Right hindlimb (tissue), 1 donor: Measurements from ENCODE around the gene KLK10.
"Not testable (repeated sequence)": the region's sequence is repeated elsewhere in the genome, so short reads cannot be mapped to it uniquely, and the experiment has no call there.

ENCODE experiments used
- DNase-seq: peaks from one replicate; pipeline ENCODE4 v3.0.0-alpha.2; 2018

KLK10 gene

DNA sequence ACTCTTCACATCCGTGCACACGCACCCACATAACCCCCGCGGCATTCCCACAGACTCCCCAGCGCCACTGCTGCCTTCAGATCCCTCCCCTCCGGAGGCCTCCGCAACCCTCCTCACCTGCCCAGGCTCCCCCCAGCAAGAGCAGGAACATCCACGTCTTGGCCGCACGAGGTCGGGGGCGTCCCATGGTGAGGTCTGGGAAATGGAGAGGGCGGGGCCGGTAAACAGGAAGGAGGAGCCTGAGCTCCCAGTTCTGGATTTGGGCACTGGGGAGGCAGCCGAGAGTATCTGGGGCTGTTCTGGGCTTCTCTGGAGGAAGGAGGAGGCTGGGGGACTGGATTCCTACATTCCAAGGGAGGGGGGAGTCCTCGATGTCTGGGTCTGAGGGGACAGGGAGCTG is 18.5 kb downstream of the KLK10 start:
- DNase-seq = no peak

DNA sequence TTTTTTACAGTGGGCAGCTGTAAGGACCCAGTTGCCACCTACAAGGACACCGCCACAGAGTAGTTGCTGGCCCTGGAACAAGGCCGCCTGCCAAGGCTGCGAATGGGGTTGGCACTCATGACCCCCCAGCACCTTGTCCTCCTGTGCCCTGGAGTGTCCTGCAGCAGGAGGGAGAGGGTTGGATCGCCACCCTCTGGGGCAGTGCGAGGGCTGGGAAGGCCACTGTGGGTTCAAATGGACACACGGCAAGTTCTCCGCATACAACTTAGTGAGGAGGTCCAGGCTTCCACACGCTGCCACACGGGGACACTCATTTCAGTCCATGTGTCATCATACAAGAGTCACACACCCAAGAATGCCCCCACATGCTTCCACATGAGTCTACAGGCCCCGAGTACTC is 19.1 kb downstream of the KLK10 start:
- DNase-seq = no peak

DNA sequence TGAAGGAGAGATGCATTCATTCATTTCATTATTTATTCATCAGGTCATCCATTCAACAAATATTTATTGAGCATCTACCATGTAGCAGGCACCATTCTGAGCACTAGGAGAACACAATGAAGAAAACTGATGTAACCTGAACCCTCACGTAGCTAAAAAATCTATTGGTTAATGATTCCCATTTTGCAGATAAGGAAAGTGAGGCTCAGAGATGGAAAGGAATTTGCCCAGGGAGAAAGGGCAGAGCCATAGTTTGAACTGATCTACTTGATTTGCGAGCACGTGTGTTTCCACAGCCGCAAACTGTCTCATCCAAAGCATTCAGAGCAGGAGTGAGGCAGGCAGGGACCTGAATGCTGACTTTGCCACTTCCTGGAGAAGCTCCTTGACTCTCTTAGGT is 20.8 kb downstream of the KLK10 start:
- no peak for DNase-seq

DNA sequence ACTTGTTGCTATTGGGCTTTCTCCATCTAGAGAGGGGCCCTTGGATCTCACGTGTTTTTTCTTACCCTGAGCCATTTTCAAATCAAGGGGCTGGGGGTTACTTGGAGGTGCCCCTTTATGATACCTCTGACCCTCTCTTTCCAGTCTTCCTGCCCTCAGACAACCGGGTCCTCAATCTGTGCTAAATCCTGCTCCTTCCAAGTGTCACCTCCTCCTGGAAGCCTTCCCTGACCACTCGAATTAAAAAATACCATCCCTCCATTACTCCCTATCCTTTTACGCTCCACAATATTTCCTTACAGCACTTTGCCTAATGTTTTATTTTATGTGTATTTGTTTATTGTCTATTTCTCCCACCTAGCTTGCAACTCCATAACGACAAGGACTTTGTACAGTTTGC is 21.4 kb downstream of the KLK10 start:
- DNase-seq = no peak

DNA sequence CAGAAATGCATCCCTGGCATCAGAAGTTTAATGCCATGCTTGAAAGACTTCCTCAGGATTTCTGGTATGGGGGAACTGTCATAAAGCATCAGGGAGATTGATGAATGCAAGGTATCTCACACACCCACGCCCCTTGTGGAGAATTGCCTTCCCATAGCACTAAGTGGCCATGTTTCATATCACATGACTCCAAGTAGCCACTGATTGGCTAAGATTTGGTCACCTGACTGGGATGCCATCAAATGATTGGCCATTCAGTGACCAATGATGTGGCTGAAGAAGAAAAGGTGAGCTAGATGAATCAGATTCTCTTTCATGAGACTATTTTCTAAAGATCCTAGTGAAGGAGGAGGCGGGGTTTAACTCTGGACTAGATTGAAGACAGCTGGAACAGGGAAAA is 25.4 kb downstream of the KLK10 start:
- no peak for DNase-seq

DNA sequence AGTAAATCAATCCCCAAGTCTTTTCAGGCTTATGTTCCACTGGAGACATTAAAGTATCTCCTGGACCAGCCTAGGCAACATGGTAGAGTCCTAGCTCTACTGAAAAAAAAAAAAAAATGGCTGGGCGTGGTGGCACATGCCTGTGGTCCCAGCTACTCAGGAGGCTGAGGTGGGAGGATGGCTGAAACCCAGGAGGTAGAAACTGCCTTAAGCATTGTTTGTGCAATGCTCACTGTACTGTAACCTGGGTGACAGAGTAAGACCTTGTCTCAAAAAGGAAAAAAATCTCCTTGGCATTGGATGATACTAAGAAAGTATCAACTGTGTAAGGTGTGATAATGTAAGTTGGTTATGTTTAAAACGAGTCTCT is 26.9 kb downstream of the KLK10 start:
- DNase-seq = no peak

DNA sequence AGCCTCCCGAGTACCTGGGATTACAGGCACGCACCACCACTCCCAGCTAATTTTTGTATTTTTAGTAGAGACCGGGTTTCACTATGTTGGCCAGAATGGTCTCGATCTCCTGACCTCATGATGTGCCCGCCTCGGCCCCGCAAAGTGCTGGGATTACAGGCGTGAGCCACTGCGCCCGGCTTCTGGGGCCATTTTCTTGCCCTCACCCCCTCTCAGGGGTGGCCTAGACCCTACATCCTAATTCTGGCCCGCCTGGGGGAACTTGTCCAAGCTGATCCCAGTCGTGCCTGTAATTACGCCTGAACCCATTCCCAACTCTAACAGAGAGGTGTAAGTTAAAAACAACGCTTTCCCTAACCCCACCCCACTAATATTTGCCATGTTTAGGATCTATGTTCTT is 35.1 kb downstream of the KLK10 start:
- not testable (repeated sequence) for DNase-seq

DNA sequence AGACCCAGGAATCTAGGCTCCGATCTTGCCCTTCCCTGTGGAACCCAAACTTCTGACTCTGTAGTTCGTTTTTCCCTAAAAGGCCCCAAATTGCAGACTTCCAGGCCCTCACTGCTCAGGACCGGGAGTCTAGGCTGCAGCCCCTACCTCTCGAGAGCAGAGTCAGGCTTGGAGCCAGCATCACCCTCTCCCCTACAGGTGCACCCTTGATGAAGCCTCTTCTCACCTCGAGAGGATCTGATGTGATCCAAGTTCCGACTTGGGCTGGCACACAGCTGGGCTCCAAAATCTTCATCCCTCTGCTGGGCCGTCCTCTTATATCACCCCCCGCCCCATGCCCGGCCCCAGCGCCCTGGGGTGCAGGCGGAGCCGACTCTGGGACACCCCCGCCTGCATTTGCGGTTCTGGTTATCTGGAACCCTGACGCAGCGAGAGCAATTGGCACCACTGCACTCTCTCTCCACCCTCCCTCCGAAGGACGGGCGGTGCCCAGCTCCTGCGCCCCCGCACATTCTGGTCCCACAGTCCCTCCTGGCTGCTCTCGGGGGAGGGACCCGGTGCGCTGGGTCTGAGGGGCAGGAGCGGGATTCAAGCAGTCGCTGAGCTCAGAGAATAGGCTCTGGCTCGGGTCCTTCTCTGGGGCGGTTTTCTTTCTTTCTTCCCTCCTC is 35.8 kb downstream of the KLK10 start, which contains the start of gene KLK7:
Gene KLK7, minus strand, starts transcription at position 293 of the 668 bp plus-strand sequence. CDS start 1,518 bp downstream, outside the sequence.
- no peak for DNase-seq

DNA sequence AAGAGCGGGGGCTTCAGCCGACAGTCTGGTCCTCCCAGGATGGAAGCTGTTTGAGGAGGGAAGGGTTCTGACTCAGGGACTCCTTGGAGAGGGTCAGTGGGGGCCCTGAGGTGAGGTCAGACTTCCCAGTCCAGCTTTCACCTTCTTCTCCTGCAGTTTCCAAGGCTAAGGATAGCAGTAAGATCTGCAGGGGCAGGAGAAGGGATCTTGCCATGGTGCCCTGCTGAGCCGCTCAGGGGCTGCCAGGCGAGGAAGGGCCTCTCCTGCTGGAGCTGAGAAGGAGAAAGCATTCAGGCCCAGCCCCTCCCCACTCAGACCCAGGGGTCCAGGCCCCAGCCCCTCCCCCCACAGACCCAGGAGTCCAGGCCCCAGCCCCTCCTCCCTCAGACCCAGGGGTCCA is 37.3 kb downstream of the KLK10 start:
- DNase-seq = no peak

DNA sequence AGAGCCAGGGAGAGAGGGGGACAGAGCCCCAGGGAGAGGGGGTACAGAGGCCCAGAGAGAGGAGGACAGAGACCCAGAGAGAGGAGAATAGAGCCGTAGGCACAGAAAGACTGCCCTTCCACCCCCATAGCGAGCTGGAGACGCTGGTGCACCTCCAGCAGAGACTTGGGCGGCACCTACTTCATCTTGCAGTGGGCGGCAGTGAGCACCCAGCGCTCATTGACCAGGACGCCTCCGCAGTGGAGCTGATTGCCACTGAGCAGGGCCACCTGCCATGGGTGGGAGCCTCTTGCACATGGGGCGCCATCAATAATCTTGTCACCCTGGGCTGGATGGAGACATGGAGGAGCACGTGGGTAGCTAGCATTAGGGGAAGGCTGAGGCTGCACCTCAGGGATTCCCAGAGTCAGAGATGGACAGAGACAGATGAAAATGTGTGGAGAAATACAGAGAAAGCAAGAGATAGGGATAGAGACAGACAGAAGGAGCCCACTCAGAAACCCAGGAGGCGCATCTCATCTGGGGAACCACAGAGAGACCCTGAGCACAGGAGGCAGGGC is 37.8 kb downstream of the KLK10 start:
- DNase-seq = no peak

DNA sequence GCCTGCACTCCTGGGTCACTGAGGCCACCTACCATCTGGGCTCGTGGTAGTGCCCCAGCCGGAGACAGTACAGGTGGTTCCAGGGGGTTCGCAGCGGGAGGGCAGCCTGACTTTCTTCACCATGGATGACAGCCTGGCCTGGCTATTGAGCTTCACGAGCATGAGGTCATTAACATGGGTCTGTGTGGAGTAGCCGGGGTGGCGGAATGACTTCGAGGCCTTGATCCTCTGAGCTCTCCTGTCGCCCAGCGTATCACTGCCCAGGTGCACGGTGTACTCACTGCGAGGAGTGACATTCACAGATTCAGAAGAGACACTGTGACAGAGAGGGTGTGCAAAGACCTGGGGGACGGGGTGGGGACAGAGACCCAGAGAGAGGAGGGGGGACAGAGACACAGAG is 39.3 kb downstream of the KLK10 start:
- no peak for DNase-seq

DNA sequence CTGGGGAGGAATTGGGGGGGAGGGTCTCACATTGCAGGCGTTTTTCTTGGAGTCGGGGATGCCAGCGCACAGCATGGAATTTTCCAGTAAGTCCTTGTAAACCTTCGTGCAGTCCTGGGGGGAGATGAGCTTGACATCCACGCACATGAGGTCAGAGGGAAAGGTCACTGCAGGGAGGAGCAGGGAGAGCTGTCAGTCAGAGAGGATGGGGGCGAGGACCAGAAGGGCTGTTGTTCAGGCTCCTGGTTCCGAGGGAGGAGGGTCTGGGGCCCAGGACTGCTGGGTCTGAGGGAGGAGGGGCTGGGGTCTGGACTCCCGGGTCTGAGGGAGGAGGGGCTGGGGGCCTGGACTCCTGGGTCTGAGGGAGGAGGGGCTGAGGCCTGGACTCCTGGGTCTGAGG is 39.8 kb downstream of the KLK10 start:
- DNase-seq = no peak

DNA sequence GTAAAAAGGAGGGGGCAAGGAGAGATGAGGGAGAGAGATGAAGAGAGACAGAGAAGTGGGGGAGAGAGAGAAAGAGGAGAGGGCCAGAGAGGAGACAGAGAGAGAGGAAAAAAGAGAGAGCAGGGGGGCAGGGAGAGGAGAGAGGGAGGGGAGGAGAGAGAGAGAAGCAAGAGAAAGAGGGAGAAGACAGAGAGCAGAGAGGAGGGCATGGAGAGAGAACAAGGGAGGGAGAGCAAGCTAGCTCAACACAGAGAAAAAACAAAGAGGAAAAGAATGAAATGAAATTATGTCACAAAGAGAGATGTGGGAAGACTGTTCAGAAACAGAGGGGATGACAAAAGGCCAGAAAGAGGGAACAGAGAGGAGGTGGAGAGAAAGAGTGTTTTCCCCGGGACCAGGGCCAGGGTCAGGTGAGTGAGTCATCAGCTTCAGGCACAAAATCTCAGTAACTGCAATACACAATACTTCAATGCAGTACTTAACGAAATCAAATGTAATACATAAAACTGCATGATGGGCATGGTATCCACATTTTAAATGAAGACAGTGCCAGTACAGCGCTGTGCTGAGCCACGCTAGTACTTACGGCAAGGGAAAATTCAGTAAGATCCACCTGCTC is 40.6 kb downstream of the KLK10 start:
- DNase-seq = no peak

DNA sequence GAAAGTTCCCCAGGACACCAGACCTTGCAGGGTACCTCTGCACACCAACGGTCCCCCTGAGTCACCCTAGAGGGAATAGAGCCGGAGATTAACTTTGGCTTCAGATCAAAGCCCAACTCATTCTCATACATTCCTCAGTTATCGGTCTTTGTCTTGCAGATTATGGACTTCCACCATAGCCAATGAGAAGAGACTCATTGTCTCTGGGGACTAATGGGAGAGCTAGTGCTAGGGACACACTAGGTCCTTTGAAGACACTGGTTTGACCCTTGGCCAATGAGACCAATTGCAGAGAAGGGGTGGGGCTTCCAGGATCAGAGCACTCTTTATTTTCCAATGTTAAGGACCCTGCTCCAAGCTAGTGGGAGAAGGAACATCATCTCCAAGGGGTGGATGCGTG is 41.9 kb downstream of the KLK10 start:
- DNase-seq = no peak

DNA sequence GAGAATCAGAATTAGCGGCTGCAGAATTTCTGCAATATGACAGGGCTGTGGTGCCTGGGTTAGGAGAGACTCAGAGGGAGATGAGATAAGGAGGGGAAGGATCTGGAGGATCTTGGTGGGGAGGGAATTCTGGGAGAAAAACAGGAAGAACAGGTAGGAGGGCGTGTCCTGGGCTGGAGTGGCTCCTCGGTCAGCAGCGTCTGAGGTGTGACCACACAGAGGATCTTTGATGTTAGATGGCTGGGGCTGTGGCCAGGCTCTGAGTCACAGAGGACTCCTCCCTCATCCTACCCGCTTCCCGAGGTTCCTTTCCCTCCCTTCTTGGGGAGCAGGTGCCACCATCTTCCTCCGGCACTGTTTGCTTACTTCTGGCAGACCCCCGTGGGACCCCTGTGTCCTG is 43.7 kb downstream of the KLK10 start:
- no peak for DNase-seq

DNA sequence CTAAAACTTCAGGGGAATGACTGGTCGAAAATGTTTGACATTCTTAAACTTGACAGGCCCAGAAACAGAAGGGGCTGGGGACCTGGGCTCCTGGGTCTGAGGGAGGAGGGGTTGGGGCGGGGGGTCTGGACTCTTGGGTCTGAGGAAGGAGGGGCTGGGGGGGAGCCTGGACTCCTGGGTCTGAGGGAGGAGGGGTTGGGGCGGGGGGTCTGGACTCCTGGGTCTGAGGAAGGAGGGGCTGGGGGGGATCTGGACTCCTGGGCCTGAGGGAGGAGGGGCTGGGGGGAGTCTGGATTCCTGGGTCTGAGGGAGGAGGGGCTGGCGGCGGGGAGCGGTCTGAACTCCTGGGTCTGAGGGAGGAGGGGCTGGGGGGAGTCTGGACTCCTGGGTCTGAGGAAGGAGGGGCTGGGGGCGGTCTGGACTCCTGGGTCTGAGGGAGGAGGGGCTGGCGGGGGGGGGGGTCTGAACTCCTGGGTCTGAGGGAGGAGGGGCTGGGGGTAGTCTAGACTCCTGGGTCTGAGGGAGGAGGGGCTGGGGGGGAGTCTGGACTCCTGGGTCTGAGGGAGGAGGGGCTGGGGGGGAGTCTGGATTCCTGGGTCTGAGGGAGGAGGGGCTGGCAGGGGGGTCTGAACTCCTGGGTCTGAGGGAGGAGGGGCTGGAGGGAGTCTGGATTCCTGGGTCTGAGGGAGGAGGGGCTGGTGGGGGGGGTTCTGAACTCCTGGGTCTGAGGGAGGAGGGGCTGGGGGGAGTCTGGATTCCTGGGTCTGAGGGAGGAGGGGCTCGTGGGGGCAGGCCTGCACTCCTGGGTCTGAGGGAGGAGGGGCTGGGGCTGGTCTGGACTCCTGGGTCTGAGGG is 44.6 kb downstream of the KLK10 start:
- no peak for DNase-seq

DNA sequence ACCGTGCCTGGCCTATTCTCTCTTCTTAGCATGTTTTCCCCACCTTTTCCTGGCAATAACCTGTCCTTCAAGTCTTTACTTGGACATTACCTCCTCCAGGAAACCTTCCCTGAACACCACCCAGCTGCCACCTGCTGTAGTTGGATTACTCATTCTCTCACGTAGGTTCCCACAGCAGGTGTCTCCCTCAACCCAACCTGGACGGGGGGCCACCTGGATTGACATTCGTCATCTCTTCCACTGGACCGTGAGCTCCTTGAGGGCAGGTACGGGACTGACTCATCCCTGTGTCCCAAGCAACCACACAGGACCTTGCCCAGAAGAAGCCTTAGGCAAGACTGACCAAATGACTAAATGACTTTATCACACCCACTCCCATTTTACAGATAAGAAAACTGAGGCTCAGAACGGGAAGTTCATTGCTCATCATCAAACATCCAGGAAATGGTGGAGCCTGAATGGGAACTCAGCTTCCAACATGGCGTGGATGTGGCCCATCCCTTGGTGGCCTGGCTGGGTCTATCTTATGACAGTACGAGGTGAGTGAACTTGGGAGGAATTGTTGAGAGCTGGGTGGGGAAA is 46.6 kb downstream of the KLK10 start:
- DNase-seq = no peak

DNA sequence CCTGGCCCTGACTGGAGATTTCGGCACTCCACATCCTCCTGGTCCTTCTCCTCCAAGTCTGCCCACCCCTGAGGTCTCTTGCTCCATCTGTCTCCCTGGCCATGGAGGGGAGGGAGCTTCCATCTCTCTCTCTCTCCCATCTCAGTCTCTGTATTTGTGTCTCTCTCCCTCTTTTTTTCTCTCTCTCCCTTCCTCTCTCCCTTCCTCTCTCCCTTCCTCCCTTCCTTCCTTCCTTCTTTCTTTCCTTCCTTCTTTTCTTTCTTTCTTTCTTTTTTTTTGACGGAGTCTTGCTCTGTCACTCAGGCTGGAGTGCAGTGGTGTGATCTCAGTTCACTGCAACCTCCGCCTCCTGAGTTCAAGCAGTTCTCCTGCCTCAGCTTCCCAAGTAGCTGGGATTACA is 49.7 kb downstream of the KLK10 start:
- not testable (repeated sequence) for DNase-seq

DNA sequence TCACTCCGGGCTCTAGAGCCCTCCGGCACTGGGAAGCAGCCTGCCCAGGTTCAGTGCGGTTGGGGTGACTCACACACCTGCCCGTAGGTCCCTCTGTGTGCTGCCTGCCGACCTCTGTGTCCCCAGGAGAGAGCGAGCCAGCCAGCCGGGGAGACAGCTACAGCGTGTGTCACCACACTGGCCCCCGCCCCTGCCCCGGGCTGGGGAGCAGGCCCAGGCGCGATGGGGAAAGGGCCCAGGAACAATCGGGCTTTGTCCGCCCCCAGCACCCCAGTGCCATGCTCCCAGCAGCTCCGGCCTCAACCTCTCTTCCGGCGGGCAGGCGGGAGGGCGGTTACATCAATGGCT is 50.1 kb downstream of the KLK10 start, which contains the start of gene KLK6:
Gene KLK6, minus strand, starts transcription at position 179 of the 348 bp plus-strand sequence. CDS start 1,487 bp downstream, outside the sequence.
- no peak for DNase-seq

DNA sequence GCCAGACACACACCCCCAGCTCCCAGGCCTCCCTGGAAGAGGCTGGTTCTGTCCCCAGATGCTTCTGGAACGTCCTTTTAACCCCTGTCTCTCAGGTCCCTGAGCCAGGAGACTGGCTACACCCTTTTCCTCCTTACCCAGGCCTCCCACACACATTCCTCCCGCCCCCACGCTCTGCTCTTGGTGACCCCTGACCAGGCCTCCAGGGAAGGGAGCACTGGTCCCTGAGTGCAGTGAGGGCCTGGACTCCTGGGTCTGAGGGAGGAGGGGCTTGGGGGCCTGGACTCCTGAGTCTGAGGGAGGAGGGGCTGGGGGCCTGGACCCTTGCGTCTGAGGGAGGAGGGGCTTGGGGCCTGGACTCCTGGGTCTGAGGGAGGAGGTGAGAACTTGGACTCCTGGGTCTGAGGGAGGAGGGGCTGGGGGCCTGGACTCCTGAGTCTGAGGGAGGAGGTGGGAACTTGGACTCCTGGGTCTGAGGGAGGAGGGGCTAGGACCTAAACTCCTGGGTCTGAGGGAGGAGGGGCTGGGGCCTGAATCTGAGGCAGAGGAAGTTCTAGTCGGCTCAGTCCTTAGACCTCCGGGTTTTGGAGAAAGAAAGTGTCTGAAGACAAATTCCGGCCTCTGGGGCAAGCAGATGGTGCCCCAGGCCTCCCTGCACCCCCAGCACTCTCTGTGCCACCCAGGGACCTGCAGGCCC is 50.6 kb downstream of the KLK10 start:
- DNase-seq = no peak

DNA sequence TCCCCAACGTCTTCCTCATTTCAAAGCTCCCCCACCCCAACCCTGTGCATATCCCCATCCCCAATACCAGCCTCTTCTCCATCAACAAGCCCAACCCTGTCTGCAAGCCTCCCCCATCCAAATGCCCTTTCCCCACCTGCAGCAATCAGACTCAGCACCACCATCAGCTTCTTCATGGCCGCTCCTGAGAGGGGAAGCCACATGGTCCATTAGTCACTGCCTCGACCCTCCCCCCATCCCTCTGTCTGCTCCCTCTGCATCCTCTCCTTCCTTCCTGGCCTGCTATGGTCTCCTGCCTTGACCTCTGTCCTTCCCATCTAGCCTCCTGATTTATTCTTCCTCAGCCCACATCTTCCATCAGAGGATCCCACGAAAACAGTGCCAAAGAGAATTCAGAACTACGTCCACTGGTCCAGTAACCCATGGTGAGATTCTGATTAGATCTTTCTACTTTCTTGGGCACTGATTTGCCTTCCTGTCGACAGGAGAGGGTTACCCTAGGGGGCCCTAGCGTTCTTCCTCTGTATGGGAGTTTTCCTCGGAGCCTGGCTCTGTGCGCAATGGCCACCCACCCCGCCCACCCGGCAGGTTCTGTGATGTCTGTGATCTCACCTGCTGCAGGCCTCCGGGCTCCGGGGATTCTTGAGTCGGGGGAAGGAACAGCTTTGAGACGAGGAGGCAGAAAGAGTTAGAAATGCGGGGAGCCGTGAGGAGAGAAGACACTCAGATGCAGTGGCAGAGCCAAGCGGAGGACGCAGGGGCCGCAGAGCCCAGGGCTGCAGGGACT is 51.4 kb downstream of the KLK10 start:
- DNase-seq = no peak

DNA sequence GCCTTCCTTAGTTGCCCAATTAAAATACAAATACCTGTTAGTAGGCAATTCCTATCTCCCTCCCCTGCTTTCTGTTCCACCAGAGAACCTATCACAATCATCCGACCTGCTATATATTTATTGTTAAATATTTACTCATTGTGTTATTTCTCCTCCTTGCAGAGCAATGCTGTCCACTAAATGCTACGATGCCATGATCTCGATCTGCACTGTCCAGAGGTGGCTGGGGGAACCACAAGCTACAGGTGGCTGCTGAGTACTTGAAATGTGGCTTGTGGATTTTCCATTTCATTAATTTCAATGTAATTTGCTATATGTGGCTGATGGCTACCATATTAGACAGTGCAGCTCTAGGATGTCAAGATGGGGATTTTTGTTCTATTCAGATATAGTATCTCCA is 55.2 kb downstream of the KLK10 start:
- no peak for DNase-seq
